Measurements from ENCODE around the gene MYO15B.

The MYO15B gene

GRCh38 chr17:75639771-75640555 is 52.4 kb downstream of the MYO15B start:
- peak; percentile 26; the same call in 1 of the 2 replicates for TF ChIP-seq CTCF (IDR thresholded peaks at IDR 0.05)

- no peak for TF ChIP-seq CTCF (IDR thresholded peaks at IDR 0.05)
These were observed 53.0 kb downstream of the MYO15B start for GRCh38 chr17:75640556-75641119.

GRCh38 chr17:75641343-75641742 is 53.7 kb downstream of the MYO15B start:
- no peak for TF ChIP-seq CTCF (IDR thresholded peaks at IDR 0.05)

- TF ChIP-seq CTCF (IDR thresholded peaks at IDR 0.05), result no peak
These were observed 54.7 kb downstream of the MYO15B start for GRCh38 chr17:75642182-75642783.

GRCh38 chr17:75642784-75643642 is 55.4 kb downstream of the MYO15B start:
- no peak for TF ChIP-seq CTCF (IDR thresholded peaks at IDR 0.05)

GRCh38 chr17:75643643-75644017 is 56.0 kb downstream of the MYO15B start:
- TF ChIP-seq CTCF (IDR thresholded peaks at IDR 0.05), result no peak

GRCh38 chr17:75645501-75645888 is 57.9 kb downstream of the MYO15B start:
- TF ChIP-seq CTCF (IDR thresholded peaks at IDR 0.05), result no peak

Measured in LNCAP (cell line).